GM19397 (cell line): Measurements from ENCODE around the gene TNFRSF12A.
"Not testable (repeated sequence)": the region's sequence is repeated elsewhere in the genome, so short reads cannot be mapped to it uniquely, and the experiment has no call there.

Experiments used
- ATAC-seq: cut with Tn5 transposase; IDR thresholded peaks from one replicate; pipeline ENCODE4 v1.9.1; 2021; ENCODE audit warnings: mild to moderate bottlenecking, moderate library complexity; ENCODE audit not compliant: unreplicated experiment

TNFRSF12A gene

DNA sequence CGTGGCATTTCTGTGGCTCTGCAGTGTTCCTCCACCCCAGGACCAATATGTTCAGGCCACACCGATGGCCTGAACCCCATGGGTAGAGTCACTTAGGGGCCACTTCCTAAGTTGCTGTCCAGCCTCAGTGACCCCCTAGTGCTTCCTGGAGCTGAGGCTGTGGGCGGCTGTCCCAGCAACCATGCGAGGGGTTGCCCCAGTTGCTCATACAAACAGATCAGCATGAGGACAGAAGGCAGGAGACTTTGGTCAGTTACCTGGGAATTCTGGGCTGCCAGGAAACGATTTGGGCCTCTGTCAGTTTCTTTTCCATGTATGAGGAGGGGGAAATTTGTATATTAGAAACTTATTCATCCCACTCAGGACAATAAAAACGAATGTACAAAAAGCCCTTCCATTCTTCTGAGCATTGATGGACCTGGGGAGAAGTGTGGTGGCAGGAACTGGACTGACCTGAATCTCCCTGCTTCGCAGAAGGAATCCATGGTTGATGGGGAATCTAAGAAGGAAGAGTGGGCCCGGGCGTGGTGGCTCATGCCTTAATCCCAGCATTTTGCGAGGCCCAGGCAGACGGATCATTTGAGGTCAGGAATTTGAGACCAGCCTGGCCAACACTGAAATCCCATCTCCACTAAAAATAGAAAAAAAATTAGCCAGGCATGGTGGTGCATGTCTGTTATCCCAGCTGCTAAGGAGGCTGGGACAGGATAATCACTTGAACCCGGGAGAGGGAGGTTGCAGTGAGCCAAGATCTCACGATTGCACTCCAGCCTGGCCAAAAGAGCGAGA is 40.4 kb downstream of the TNFRSF12A start:
- ATAC-seq, result no peak

DNA sequence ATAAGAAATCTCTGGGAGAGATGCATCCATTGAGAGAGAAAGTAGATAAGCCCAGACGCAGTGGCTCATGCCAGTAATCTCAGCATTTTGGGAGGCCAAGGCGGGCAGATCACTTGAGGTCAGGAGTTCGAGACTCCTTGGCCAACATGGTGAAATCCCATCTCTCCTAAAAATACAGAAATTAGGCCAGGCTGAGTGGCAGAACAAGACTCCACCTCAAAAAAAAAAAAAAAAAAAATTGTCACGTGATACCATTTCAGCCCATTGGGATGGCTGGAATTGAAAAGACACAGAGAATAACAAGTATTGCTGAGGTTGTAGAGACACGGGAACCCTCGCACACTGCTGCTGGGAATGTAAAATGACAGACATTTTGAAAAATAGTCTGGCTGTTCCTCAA is 42.4 kb downstream of the TNFRSF12A start:
- no peak for ATAC-seq

DNA sequence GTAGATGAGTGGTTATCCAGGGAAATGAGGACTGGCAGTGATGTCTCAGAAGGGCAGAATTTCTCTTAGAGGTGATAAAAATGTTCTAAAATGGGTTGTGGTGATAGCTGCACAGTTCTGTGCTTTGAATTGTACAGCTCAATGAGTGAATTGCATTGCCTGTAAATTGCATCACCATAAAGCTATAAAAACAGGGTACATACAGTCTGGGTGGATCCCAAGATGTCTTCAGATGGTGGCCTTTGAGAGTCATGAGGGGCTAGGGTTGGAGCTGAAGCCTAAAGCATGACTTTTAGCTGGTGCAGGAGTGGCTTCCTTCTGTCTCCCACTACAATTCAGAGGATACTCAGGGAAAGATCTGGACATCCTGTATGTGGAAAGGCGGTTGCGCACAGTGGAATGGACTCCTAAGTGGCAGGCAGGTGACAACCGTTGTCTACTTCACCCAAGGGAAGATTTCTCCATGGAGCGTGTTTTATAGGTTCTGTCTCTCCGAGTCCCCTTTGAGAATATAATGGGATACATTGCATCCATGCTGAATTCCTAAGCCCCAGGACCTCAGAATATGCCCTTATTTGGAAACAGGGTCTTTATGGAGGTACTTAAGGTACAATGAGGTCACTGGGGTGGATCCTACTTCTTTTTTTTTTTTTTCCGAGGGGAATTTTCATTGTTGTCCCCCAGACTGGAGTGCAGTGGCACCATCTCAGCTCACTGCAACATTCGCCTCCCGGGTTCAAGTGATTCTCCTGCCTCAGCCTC is 43.6 kb downstream of the TNFRSF12A start:
- no peak for ATAC-seq

- no peak for ATAC-seq
Measured at GRCh38 chr16:3065069-3065741, 45.0 kb downstream of the TNFRSF12A start, which contains the start of gene IL32. TSS of gene IL32 (plus strand) at chr16:3065640. CDS start at chr16:3065812, 172 bp downstream.

DNA sequence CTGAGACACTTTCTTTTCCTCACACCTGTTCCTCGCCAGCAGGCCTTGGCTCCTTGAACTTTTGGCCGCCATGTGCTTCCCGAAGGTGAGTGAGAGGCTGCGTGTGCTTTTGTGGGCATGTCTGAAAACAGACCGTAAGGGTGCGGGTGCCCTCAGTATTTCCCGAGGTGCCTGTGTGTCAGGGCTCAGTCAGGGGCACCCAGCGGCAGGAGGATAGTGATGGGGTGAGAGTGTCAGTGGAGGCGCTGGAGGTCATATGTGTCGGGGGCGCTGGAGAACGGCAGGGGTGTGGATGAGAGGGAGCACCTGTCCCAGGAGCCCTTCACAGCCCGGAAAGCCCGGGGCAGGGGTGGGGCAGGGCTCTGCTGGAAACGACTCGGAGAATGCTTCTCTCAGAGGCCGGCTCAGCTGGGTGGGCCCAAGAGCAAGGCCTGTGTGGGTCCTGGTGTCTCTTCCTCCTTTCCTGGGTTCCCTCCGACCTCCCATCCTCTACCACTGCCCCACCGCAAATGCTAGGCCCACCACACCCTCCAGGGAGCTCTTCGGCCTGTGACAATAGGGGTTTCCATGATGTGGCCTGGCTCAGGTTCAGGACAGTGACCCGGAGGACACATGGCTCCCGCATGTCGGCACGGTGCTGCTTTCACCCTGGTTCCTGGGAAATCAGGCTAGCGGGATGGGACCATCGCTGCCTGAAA is 45.7 kb downstream of the TNFRSF12A start:
- ATAC-seq, result no peak

DNA sequence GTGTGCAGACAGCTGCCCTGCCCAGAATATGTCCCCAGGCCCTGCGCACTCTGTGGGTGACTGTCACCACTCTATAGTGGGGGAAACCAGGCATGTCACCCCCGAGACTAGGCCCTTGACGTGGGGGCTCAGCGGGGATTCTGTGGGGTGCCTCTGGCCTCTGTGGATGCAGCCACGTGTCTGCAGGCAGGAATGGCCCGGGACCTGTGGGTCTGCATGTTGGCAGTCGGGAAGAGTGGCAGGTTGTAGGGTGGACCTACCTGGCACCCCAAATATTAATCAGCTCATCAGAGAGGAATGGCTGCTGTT is 46.2 kb downstream of the TNFRSF12A start:
- ATAC-seq, result no peak

- ATAC-seq, result no peak
Measured at GRCh38 chr16:3068487-3068886, 48.3 kb downstream of the TNFRSF12A start.

DNA sequence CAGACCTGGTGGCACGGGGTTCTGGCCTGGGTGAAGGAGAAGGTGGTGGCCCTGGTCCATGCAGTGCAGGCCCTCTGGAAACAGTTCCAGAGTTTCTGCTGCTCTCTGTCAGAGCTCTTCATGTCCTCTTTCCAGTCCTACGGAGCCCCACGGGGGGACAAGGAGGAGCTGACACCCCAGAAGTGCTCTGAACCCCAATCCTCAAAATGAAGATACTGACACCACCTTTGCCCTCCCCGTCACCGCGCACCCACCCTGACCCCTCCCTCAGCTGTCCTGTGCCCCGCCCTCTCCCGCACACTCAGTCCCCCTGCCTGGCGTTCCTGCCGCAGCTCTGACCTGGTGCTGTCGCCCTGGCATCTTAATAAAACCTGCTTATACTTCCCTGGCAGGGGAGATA is 49.0 kb downstream of the TNFRSF12A start:
- not testable (repeated sequence) for ATAC-seq

GRCh38 chr16:3070608-3071111 is 50.5 kb downstream of the TNFRSF12A start:
- no peak for ATAC-seq

- no peak for ATAC-seq
Measured at GRCh38 chr16:3071655-3072054, 51.5 kb downstream of the TNFRSF12A start.
